Astrocyte (in vitro differentiated cells and primary cell): Measurements from ENCODE around the gene FABP1. TPM values are rescaled to one million over a fixed set of nuclear protein-coding genes. Genes with fewer than 3 reads are reported as not detected.

ENCODE experiments used
- DNase-seq: peaks from one replicate; pipeline ENCODE4 v3.0.0-alpha.2; 2010; ENCODE audit warnings: low read depth
- FAIRE-seq: peaks from 2 replicates; lab custom pipeline; 2011; peaks lifted over from hg19 to GRCh38; lab: Jason Lieb, UNC
- H2AFZ ChIP-seq: 2 replicates; pipeline ENCODE4 v1.6.0; 2012; ENCODE audit warnings: low read depth, low read length, inconsistent platforms
- H3K27ac ChIP-seq: 2 replicates; pipeline ENCODE4 v1.5.1; 2011; ENCODE audit warnings: low read depth, low read length, inconsistent platforms
- H3K27me3 ChIP-seq: 2 replicates; pipeline ENCODE4 v1.6.0; 2011; ENCODE audit warnings: low read length, inconsistent platforms; ENCODE audit not compliant: insufficient read depth
- H3K36me3 ChIP-seq: 2 replicates; pipeline ENCODE4 v1.5.1; 2011; ENCODE audit warnings: low read length, inconsistent platforms; ENCODE audit not compliant: insufficient read depth
- H3K4me1 ChIP-seq: 2 replicates; pipeline ENCODE4 v1.5.1; 2011; ENCODE audit warnings: low read length, inconsistent platforms; ENCODE audit not compliant: insufficient read depth
- H3K4me2 ChIP-seq: 2 replicates; pipeline ENCODE4 v1.6.0; 2012; ENCODE audit warnings: low read length, inconsistent platforms
- H3K4me3 ChIP-seq: 2 replicates; pipeline ENCODE4 v1.5.1; 2011; ENCODE audit warnings: low read depth, mild to moderate bottlenecking, low read length, inconsistent platforms; ENCODE audit not compliant: insufficient read depth
- H3K79me2 ChIP-seq: 2 replicates; pipeline ENCODE4 v1.6.0; 2012; ENCODE audit warnings: mild to moderate bottlenecking, low read length, inconsistent platforms; ENCODE audit not compliant: insufficient read depth
- H3K9ac ChIP-seq: 2 replicates; pipeline ENCODE4 v1.6.0; 2012; ENCODE audit warnings: mild to moderate bottlenecking, low read length, inconsistent platforms
- H3K9me3 ChIP-seq: 2 replicates; pipeline ENCODE4 v1.5.1; 2012; ENCODE audit warnings: low read depth, mild to moderate bottlenecking, low read length, inconsistent platforms; ENCODE audit not compliant: insufficient read depth
- H4K20me1 ChIP-seq: 2 replicates; pipeline ENCODE4 v1.6.0; 2012; ENCODE audit warnings: low read length, inconsistent platforms; ENCODE audit not compliant: insufficient read depth
- H3K27ac Mint-ChIP-seq: one replicate; pipeline ENCODE4 v1.8.0; 2021; ENCODE audit warnings: mild to moderate bottlenecking, mixed read lengths; ENCODE audit not compliant: unreplicated experiment
- H3K27me3 Mint-ChIP-seq: one replicate; pipeline ENCODE4 v1.8.0; 2021; ENCODE audit warnings: low read depth, mixed read lengths; ENCODE audit not compliant: unreplicated experiment
- H3K36me3 Mint-ChIP-seq: one replicate; pipeline ENCODE4 v1.8.0; 2021; ENCODE audit warnings: low read depth, mixed read lengths; ENCODE audit not compliant: unreplicated experiment
- H3K4me1 Mint-ChIP-seq: one replicate; pipeline ENCODE4 v1.8.0; 2021; ENCODE audit warnings: low read depth, mixed read lengths; ENCODE audit not compliant: unreplicated experiment
- H3K4me3 Mint-ChIP-seq: one replicate; pipeline ENCODE4 v1.8.0; 2021; ENCODE audit warnings: mild to moderate bottlenecking, moderate library complexity, mixed read lengths; ENCODE audit not compliant: unreplicated experiment
- H3K9me3 Mint-ChIP-seq: one replicate; pipeline ENCODE4 v1.8.0; 2021; ENCODE audit warnings: mild to moderate bottlenecking, mixed read lengths; ENCODE audit not compliant: unreplicated experiment
- EZH2 ChIP-seq: IDR thresholded peaks from 2 replicates; pipeline ENCODE4 v1.6.1; 2012; ENCODE audit warnings: mild to moderate bottlenecking, low read length, inconsistent platforms; ENCODE audit not compliant: insufficient read depth
- total RNA-seq: library from RNA; stranded (reverse); gene quantifications from 2 replicates; pipeline ENCODE4 v1.2.1, GENCODE V29; 2021
- TF ChIP-seq, protein P1 (sequence below): IDR thresholded peaks from 2 replicates; pipeline ENCODE4 v1.5.1; 2011; ENCODE audit warnings: low read depth, mild to moderate bottlenecking, inconsistent platforms, low read length, moderate library complexity; ENCODE audit not compliant: insufficient read depth

Gene FABP1
- total RNA-seq, 1 donor from 2014 or later: not detected

DNA sequence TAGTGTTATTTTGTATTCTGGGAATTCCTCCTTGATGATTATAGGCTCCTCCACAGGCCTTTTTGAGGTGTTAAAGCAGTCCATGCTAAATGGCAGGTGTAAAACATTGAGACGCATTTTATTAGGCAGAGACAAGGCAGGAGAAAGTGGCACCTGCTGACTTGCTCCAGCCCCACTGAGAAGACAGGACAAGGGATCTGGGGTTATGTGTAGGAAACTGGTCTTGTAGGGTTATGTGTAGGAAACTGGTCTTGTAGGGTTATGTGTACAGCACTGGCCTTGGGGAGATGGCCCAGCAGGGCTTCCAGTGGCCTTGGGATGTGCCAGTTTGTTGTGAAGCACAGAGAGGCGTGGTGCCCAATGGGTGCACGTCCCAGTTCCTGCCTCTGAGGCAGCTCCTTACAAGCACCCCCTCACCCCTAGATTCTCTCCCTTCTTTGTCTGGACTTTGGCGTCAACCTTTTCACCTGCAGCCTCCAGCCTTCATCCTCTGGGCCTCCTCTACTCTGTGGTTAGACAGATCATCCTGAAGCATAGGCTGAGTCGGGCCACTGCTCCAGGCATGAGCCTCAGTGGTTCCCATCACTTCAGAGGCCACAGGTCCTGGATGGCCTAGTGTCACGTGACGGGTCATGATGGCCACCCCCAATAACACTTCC lies 921 bp upstream of the FABP1 start:
- H3K36me3 Mint-ChIP-seq: no peaks in the 10 kb centered on the region

DNA sequence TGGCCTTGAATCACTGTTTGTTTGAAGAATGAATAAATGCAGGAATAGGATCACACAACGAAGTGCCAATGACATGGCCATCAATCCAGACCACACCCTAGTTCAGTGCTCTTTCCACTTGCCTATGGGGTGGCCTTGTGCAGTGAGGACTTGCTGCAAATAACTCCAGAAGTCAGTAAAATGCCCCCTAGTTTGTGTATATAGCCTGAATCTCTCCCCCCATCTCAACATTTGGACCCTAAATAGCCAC lies 299 bp downstream of the FABP1 start:
- Histone ChIP-seq H3K4me1 (no peaks in the 10 kb centered on the region), H4K20me1 (no peaks in the 10 kb centered on the region), H3K36me3 (no peaks in the 10 kb centered on the region), H3K4me2 (no peak overlapping the region), H3K27me3 (peaks cover 2% of the 10 kb centered on the region), H3K9me3 (no peaks in the 10 kb centered on the region), H3K9ac (no peak overlapping the region), H3K79me2 (no peaks in the 10 kb centered on the region), H2AFZ (no peak overlapping the region), H3K27ac (no peak overlapping the region), H3K4me3 (no peak overlapping the region)
- no peak overlapping the region for H3K4me3 Mint-ChIP-seq
- H3K27me3 Mint-ChIP-seq: peaks cover 40% of the 10 kb centered on the region
- no peak for TF ChIP-seq EZH2
- TF ChIP-seq, protein P1, sequence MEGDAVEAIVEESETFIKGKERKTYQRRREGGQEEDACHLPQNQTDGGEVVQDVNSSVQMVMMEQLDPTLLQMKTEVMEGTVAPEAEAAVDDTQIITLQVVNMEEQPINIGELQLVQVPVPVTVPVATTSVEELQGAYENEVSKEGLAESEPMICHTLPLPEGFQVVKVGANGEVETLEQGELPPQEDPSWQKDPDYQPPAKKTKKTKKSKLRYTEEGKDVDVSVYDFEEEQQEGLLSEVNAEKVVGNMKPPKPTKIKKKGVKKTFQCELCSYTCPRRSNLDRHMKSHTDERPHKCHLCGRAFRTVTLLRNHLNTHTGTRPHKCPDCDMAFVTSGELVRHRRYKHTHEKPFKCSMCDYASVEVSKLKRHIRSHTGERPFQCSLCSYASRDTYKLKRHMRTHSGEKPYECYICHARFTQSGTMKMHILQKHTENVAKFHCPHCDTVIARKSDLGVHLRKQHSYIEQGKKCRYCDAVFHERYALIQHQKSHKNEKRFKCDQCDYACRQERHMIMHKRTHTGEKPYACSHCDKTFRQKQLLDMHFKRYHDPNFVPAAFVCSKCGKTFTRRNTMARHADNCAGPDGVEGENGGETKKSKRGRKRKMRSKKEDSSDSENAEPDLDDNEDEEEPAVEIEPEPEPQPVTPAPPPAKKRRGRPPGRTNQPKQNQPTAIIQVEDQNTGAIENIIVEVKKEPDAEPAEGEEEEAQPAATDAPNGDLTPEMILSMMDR: no peak
- DNase-seq: no peak
- FAIRE-seq: no peak
- no peaks in the 10 kb centered on the region for H3K4me1 Mint-ChIP-seq
- peaks cover 2% of the 10 kb centered on the region for H3K9me3 Mint-ChIP-seq
- H3K36me3 Mint-ChIP-seq: no peaks in the 10 kb centered on the region
- no peak overlapping the region for H3K27ac Mint-ChIP-seq

More for the DNA sequence above, 921 bp upstream of the FABP1 start:
- H3K27ac Mint-ChIP-seq: no peak overlapping the region
- no peak overlapping the region for H3K4me3 Mint-ChIP-seq
- H3K4me1 Mint-ChIP-seq: no peaks in the 10 kb centered on the region
- Histone ChIP-seq H4K20me1 (no peaks in the 10 kb centered on the region), H3K4me2 (no peak overlapping the region), H3K9ac (no peak overlapping the region), H3K79me2 (no peaks in the 10 kb centered on the region), H2AFZ (no peak overlapping the region), H3K9me3 (no peaks in the 10 kb centered on the region), H3K27me3 (peaks cover 2% of the 10 kb centered on the region), H3K4me3 (no peak overlapping the region), H3K36me3 (no peaks in the 10 kb centered on the region), H3K27ac (no peak overlapping the region), H3K4me1 (no peaks in the 10 kb centered on the region)
- H3K27me3 Mint-ChIP-seq: peaks cover 41% of the 10 kb centered on the region
- TF ChIP-seq EZH2: no peak
- TF ChIP-seq, protein P1: no peak
- peaks cover 2% of the 10 kb centered on the region for H3K9me3 Mint-ChIP-seq
- FAIRE-seq: no peak
- DNase-seq: no peak

DNA sequence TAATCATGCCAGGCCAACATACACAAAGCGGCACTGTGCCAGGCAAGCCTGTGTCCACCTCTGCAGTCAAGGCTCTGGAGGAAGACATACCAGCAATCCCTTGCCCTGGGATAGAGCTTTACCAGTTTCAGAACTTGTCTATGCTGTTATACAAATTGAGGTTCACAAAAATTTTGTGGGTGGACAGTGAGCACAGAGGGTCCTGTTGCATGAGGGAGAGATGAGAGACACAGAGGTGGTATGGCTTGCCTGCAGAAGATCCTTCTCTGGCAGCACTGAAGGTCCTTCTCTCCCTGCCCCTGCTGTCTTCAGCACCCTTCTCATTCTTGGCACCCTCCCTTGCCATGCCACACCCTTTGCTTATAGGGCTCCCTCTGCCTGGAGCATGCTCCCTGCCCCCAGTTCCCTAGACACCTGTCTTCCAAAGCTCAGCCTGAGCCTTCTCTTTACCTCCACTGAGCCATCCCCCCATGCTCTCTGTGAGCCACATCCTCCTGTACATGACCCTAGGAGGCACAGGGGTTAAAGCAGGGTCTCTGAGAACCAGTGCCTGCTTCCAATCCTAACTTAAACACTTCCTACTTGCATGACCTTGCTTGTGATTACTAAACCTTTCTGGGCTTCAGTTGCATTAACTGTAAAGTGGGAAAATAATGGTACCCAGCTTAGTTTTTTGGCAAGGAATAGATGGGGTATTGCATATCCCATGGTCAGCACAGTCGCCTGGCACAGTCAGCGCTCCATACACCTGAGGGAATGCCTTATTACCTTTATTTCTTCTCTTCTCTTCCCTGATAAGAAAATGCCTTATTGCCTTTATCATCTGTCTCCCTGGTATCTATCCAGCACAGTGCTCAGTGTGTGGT lies 857 bp downstream of the FABP1 start:
- Mint-ChIP-seq H3K9me3 (peaks cover 2% of the 10 kb centered on the region), H3K36me3 (no peaks in the 10 kb centered on the region), H3K27me3 (peaks cover 43% of the 10 kb centered on the region), H3K4me3 (no peak overlapping the region), H3K4me1 (no peaks in the 10 kb centered on the region), H3K27ac (no peak overlapping the region)
- FAIRE-seq (no peak), DNase-seq (no peak)
- H3K27ac ChIP-seq: no peak overlapping the region
- no peaks in the 10 kb centered on the region for H3K36me3 ChIP-seq
- no peak overlapping the region for H3K9ac ChIP-seq
- no peak for TF ChIP-seq EZH2
- TF ChIP-seq, protein P1: no peak
- H3K9me3 ChIP-seq: no peaks in the 10 kb centered on the region
- H3K27me3 ChIP-seq: peaks cover 2% of the 10 kb centered on the region
- H2AFZ ChIP-seq: no peak overlapping the region
- no peak overlapping the region for H3K4me2 ChIP-seq
- H4K20me1 ChIP-seq: no peaks in the 10 kb centered on the region
- H3K4me3 ChIP-seq: no peak overlapping the region
- H3K79me2 ChIP-seq: no peaks in the 10 kb centered on the region
- no peaks in the 10 kb centered on the region for H3K4me1 ChIP-seq
